22Rv1 (cell line): ENCODE measurements around the gene DARS2.

ENCODE experiments used
- CTCF ChIP-seq: fragments of 450-650 bp; IDR thresholded peaks from 2 replicates; pipeline ENCODE4 v1.5.1; 2017; ENCODE audit warnings: mild to moderate bottlenecking
- ZFX ChIP-seq: fragments of 450-650 bp; IDR thresholded peaks from 2 replicates; pipeline ENCODE4 v1.6.1; 2017; ENCODE audit warnings: antibody characterized with exemption, borderline replicate concordance

- TF ChIP-seq CTCF, result no peak
- TF ChIP-seq ZFX, result no peak
Measured at GRCh38 chr1:173860065-173860464, 35.6 kb downstream of the DARS2 start.
